OCI-LY3 (cell line): ENCODE results near the gene B3GALT5.

ENCODE experiments used
- EZH2phosphoT487 ChIP-seq: fragments of 200-600 bp; shearing (Covaris generic); IDR thresholded peaks from 2 replicates; pipeline ENCODE4 v1.6.1; 2018; ENCODE audit warnings: antibody characterized with exemption, mixed run types, low read depth
- TF ChIP-seq, protein P1 (sequence below): fragments of 200-600, 300-600 bp; sonication (generic); IDR thresholded peaks from 2 replicates; pipeline ENCODE4 v1.5.1; 2014; ENCODE audit warnings: antibody characterized with exemption, low read length, low read depth

DNA sequence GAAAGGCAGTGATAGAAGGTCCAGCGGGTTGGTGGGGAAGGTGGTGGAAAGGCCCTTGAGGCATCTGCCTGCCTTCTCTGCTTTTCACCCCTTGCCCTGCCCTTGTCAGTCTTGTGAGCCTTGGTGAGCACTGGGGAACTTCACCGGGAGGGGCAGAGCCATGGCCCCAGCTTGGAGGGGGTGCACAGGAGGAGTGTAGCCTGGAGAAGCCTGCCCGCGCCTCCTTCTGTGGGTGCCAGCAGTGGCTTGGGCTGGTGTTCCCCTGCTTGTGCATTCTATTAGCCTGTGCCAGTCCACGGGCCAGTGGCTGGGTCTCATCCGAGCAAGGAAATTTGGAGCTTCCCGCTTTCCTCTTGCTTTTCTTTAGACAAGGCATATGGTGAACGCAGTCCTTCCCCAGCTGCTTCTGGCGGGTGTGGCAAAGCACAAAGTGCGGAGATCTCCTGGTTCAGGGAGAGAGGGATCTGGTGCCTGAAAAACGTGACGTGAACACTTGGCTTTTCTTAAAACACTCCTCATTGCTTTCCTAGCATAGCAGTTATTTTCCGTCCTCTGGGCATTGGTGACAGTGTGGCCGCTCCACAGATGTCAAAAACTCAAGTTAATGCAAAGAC lies 10.6 kb upstream of the B3GALT5 start:
- TF ChIP-seq, protein P1, sequence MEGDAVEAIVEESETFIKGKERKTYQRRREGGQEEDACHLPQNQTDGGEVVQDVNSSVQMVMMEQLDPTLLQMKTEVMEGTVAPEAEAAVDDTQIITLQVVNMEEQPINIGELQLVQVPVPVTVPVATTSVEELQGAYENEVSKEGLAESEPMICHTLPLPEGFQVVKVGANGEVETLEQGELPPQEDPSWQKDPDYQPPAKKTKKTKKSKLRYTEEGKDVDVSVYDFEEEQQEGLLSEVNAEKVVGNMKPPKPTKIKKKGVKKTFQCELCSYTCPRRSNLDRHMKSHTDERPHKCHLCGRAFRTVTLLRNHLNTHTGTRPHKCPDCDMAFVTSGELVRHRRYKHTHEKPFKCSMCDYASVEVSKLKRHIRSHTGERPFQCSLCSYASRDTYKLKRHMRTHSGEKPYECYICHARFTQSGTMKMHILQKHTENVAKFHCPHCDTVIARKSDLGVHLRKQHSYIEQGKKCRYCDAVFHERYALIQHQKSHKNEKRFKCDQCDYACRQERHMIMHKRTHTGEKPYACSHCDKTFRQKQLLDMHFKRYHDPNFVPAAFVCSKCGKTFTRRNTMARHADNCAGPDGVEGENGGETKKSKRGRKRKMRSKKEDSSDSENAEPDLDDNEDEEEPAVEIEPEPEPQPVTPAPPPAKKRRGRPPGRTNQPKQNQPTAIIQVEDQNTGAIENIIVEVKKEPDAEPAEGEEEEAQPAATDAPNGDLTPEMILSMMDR: no peak
- no peak for TF ChIP-seq EZH2phosphoT487
